NK-92 (cell line): ENCODE data around the gene IL12RB2.

Experiments
- DNase-seq: peaks from one replicate; lab custom pipeline; 2025; ENCODE audit not compliant: unreplicated experiment; lab: John Stamatoyannopoulos, UW

IL12RB2 gene, protein sequence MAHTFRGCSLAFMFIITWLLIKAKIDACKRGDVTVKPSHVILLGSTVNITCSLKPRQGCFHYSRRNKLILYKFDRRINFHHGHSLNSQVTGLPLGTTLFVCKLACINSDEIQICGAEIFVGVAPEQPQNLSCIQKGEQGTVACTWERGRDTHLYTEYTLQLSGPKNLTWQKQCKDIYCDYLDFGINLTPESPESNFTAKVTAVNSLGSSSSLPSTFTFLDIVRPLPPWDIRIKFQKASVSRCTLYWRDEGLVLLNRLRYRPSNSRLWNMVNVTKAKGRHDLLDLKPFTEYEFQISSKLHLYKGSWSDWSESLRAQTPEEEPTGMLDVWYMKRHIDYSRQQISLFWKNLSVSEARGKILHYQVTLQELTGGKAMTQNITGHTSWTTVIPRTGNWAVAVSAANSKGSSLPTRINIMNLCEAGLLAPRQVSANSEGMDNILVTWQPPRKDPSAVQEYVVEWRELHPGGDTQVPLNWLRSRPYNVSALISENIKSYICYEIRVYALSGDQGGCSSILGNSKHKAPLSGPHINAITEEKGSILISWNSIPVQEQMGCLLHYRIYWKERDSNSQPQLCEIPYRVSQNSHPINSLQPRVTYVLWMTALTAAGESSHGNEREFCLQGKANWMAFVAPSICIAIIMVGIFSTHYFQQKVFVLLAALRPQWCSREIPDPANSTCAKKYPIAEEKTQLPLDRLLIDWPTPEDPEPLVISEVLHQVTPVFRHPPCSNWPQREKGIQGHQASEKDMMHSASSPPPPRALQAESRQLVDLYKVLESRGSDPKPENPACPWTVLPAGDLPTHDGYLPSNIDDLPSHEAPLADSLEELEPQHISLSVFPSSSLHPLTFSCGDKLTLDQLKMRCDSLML

DNA sequence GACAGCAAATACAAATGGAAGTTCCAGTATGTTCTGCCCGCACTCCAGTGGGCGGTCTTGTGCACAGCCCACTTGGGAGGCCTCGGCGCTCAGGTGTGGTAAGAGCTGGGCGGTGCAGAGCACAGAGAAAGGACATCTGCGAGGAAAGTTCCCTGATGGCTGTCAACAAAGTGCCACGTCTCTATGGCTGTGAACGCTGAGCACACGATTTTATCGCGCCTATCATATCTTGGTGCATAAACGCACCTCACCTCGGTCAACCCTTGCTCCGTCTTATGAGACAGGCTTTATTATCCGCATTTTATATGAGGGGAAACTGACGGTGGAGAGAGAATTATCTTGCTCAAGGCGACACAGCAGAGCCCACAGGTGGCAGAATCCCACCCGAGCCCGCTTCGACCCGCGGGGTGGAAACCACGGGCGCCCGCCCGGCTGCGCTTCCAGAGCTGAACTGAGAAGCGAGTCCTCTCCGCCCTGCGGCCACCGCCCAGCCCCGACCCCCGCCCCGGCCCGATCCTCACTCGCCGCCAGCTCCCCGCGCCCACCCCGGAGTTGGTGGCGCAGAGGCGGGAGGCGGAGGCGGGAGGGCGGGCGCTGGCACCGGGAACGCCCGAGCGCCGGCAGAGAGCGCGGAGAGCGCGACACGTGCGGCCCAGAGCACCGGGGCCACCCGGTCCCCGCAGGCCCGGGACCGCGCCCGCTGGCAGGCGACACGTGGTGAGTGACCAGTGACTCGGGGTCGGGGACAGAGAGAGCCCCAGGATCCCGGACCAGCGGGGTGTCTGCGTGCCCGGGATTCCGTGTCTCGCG lies at the start of gene IL12RB2:
Gene IL12RB2 (plus strand): TSS at position 623 of the 810 bp plus-strand sequence. CDS start 12,496 bp downstream, outside the sequence.
- no peak for DNase-seq

DNA sequence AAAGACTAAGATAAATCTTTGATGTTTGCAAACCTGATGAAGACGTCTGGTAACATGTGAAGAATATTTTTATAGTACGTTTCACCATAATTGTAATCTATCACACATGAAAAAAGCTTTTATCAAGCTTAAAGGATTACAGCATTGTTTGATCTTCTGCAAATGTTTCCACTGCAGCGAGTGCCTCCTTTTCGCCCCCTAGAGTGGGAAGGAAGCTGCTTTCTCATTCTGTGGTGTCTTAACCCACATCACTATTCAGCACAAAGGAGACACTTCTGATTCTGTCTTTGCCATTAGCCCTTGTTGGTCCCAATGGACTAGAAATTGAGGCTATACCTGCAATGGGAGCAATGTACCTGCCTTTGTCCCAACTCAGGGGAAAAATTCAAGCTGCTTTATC lies 46.0 kb upstream of the IL12RB2 start:
- no peak for DNase-seq

DNA sequence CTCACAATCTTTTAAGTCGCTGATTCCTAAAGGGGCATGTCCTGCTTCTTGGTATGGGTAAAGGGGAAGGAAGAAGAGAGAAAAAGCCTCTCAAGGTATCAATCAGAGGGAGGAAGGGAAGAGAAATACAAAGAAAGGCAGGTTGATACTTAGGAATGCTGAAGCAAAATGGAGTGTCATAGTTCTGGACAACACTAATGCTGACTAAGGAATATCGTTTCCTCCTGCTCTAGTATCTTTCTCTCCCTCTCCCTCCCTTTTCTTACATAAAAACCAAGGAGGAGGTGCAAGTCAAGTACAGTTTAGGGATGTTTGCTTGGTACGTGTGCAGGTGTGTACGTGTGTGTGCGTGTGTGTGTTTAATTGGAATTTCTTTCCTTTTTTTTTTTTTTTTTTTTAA lies 44.9 kb upstream of the IL12RB2 start:
- DNase-seq: no peak

DNA sequence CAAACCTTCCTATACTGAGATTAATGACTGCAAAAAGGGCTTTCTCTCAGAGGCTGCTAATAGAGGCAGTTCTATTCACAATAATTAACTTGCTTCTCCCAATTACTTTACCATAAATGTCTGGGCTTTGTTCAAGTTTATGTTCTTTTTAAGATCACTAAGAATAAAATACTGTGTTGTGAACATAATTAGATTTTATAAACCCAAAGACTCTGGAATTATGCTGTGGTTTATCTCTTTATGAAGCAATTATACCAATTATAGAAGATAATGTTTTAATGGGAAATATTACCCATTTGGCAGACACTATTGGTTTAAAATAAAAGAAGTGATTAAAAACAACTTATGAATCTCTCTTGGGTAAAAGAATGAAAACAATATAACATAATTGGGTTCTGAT lies 43.5 kb upstream of the IL12RB2 start:
- DNase-seq: no peak

DNA sequence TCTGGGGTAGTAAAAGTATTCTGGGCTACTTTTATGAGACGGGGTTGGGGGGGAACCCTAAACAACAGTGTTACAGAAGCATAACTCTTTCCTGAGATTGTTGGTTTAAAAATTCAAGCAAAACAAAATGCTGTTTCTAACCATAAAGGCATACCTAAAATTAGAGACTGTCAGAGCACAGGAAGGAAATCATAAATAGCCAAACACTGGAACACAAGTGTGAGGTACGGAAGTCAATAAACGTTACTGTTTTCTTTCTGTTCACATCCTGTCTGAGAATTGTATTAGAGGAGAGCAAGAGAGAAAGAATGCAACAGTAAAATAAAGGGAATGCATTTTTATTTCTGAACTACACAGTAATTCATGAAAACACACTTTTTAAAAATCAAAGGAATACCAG lies 42.8 kb upstream of the IL12RB2 start:
- DNase-seq: no peak

DNA sequence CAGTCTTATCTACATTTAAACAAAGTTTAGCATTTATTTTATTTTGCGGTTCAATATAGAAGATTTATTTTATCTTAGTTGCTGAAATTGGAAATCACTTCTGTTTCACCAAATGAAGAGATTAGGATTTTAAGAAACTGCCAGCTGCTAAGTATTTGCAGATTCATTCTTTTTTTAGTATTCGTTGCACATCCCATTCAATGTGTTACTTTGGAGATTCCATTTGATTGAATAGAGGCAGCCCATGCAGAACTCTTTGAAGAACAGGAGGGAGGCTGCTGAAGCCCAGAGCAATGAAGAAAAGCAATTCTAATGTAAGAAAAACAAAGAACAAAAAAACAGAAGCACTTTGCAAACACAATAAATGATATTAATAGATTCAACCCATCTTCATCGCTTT lies 38.6 kb upstream of the IL12RB2 start:
- no peak for DNase-seq

DNA sequence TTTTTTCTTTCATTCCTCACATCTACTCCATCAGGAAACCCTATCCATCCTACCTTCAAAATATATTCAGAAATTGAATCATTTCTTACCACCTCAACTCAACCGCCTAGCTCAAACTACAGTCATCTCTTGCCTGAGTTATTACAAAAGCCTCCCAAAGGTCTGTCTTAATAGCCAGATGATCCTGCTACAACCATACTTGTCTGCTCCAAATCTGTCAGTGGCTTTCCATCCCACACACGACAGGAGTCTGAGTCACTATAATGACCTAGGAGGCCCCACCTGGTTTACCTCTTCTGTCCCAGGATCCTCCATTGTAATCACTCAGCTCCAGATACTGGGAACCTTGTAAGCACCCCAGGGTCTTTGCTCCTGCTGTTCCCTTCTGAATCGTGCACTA lies 37.1 kb upstream of the IL12RB2 start:
- DNase-seq: no peak

DNA sequence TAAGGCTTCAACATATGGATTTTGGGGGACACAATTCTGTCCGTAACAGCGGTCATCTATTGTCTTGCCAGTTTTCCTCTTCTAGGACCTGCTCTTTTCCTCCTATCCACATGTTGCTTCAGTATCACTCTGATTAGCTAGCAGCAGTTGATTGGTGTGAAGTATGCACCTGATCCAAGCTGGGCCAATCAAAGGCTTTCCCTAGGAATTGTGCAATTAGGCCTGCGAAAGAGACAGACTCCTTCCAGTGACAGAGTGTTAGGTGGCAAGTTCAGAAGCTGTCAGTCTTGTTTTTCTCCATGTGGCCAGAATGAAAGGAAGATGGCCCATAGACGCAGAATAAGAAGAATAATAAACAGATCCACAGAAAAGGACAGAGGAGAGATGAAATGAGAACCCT lies 34.1 kb upstream of the IL12RB2 start:
- DNase-seq: no peak

DNA sequence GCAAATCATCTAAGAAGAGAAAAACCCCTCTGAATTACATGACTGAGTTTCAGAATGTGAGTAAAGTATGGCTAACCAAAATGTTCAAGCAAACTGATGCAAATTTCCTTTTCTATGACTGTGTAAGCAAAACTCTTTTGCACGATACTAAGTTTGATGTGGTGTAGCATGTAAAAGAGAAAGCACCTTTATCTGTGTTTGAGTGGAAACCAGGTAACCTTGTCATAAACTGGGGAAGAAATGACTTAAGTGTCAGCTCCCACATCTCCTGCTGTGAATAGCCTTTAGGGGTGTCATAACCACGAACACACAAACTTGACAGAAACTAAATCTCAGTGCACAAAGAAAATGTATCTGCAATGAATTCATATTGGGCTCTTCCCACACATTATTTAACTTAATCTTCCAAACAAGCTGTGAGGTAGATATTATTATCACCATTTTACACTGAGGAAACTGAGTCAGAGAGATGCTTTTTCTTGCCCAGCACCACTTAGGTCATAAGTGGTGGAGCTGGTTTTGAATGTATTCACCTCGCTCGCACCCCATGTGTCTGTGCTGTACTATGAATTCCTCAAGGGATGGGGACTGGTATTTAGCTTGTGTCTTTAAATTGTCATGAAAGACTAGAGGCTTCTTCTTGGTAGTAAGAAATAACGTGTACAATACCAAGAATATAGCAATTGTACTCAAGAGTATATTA lies 32.9 kb upstream of the IL12RB2 start:
- DNase-seq: no peak

DNA sequence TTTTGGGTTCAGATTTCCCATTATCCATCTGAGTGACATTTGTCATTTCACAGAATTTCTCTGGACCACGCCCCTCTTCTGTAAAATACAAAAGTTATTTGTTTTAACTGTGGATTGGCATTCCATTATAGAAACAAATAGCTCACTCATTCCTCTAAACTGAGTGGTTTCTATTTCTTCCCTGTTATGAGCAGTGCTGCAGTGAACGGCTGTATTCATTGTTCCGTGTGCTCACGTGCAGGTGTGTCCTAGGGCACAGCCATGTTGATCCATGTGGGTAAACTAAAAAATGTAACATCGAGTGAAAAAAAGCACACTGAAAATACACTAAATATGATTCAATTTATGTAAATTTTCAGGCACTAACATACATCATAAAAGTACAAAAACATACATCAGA lies 27.0 kb upstream of the IL12RB2 start:
- no peak for DNase-seq

DNA sequence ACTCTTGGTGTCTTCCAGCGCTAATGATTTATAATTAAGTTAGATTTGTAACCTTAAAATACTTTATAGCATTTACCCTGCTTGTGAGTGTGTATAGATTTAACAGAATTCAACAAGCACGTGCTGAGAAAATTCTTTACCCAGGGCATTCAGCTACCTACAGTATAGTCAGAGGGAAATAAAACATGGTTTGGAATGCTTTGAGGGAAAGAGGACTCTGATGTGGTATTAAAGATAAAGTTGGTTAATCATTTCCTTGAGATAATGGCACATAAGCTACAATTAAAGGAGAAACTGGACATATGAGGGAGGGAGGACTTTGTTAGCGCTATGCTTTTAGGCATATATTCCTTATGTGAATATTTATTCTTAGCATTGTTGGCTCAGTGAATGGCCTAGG lies 26.4 kb upstream of the IL12RB2 start:
- no peak for DNase-seq

DNA sequence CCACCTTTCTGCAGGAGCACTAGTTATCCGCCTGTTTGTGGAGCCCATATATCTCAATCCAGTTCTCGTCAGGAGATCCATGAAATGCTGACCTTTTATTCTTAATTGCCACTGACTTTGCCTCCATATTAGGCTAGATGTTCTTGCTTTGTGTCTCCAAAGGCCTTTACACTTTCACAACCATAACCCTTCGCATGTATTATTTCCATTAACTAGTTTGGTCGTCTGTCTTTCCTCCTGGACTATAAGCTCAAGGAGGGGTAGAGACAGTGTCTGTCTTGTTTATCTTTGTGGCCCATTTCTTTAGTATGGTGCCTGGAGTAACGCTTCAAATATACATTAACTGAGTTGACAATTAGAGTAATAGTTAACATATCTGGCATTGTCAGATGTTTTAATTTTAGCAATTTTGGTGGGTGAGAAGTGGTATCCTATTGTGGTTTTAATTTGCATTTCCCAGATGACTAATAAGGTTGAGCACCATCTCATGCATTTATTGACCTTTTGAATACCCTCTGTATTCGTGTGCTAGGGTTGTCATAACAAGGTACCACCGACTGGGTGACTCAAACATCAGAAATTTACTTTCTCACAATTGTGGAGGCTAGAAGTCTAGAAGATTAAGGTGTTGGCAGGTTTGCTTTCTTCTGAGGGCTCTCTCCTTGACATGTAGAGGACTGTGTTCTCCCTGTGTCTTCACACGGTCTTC lies 21.7 kb upstream of the IL12RB2 start:
- no peak for DNase-seq

DNA sequence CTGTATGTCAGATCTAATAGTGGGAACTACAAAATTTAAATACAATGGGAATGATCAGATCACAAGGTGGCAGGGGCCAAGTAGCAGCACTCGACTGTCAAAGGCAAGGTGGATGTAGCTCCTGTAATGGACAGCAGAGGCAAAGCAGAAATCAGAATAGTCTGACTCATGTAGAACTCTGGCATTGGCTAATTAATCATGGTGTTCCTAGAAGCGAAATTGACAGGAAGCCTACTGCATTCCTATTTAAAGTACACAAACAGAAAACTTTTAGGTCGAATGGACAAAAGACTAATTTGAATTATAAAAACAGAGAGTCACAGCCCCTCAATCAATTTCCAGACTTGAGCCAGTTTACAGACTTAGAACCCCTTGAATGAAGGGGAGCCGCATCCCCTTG lies 17.4 kb upstream of the IL12RB2 start:
- DNase-seq: no peak

DNA sequence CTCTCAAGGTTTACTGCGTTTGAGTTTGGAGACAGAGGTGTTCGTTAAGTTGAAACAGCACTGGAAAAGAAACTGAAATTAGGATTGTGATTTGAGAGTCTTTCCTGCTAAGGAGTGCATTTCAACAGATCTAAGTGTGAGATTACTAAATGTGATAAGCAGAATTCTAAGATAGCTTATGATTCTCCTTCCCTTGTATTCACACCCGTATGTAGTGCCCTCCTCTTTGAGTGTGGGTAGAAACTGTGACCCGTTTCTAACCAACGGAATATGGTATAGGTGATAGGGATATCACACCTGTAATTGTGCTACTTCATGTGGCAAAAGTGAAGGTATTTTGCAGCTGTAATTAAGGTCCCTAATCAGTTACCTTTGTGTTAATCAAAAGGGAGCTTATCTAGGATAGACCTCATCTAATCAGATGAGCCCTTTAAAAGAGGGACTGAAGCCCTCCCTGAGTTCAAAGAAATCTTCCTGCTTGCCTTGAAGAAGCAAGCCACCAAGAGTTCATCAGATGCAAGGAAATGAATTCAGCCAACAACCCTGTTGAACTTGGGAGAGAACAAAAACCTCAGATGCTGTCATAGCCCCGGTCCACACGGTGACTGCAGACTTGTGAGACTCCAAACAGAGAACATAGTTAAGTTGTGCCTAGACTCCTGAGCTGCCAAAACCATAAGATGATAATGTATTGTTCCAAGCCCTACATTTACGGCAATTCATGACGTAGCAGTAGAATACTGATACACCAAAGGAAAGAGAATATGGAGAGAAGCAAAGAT lies 12.6 kb upstream of the IL12RB2 start:
- no peak for DNase-seq

DNA sequence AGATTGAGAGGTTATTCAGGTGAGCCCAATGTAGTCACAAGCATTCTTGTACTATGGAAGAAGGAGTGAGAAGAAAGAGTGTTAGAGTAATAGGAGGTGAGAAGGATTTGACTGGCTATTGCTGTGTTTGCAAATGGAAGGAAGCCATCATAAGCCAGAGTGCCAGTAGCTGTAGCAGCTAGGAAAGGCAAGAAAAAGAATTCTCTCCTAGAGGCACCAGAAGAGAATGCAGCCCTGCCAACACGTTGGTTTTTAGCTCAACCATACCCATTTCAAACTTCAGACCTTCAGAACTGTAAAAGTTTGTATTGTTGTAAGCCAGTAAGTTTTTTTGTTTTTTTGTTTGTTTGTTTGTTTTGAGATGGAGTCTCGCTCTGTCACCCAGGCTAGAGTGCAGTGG lies 8.9 kb upstream of the IL12RB2 start:
- no peak for DNase-seq

DNA sequence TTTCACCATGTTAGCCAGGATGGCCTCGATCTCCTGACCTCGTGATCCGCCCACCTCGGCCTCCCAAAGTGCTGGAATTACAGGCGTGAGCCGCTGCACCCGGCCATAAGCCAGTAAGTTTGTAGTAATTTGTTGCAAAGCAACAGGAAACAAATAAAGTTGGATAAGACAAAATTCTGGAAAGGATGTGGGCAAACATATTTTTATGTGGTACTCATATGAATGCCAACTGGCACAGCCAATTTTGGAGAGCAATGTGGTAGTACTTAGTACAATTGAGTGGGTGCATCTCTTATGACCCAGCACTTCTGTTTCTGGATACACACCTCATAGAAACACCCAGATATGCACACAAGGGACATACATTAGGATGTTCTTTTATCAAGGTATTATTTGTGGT lies 8.4 kb upstream of the IL12RB2 start:
- DNase-seq: no peak

DNA sequence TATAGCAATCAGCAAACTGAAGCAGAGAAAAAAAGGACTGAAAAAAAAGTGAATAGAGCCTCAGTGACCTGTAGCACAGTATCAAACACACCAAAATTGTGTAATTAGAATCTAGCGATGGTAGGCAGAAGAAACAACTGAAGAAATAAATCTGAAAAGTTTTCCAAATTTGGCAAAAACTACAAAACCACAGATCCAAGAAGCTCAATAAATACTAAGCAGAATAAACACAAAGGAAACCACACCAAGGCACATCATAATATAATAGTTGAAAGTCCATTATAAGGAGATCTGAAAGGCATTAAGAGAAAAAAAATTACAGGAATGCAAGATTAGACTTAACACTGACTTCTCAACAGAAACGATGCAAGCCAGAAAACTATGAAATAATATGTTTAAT lies 7.1 kb upstream of the IL12RB2 start:
- no peak for DNase-seq

DNA sequence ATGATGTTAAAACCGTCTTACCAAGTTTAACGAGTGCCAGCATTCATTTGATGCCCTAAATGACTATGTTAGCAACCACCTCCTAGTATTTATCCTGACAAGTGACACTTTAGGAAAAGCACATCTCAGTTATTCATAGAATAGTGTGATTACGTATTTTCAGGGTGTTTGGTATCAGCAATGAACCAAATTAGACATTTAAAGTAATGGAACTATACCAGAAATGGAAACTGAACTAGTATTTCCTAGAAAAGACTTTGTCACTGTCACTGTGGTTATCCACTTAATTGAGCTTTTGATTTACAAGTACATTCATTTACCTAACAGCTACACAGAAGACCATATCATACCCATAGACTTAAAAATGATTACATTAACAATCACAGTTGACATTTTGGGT lies 3.6 kb upstream of the IL12RB2 start:
- no peak for DNase-seq

DNA sequence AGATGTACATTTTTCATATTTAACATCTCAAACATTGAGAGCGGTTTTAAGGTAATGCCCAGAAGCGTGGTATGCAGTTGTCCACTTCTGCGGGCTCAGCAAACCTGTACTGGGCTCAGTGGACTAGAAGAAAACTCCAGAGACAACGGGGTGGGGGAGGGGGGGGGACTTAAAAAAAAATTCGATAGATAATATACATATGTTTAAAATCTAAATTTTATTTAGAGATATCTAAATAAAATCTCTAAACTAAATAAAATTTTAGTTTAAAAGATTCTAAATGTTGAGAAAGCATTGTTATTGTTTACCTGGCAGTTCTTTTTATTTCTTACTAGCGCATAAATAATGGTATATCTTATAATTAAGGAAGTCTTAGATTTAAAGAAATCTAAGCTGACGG lies 1.1 kb upstream of the IL12RB2 start:
- no peak for DNase-seq
